ENCODE data around the gene WFDC9.
"Not testable (repeated sequence)": the region's sequence is repeated elsewhere in the genome, so short reads cannot be mapped to it uniquely, and the experiment has no call there.

WFDC9 gene

GRCh38 chr20:45631184-45631583, at the start of gene WFDC9:
Gene WFDC9 (minus strand): TSS chr20:45631284. CDS start chr20:45610181, 21,103 bp downstream.
- no peak for DNase-seq (ENCODE audit: low read depth)
- TF ChIP-seq CTCF (conservative IDR thresholded peaks at IDR 0.05; ENCODE audit: control insufficient read depth, insufficient read depth, low read depth, low read length): no peak
- H3K4me3 ChIP-seq (ENCODE audit: control insufficient read depth, low read depth, low read length): no peak within 1 kb of the TSS

- no peak for DNase-seq (ENCODE audit: low read depth)
- no peak for TF ChIP-seq CTCF (conservative IDR thresholded peaks at IDR 0.05; ENCODE audit: control insufficient read depth, insufficient read depth, low read depth, low read length)
- H3K4me3 ChIP-seq (ENCODE audit: control insufficient read depth, low read depth, low read length): no peak overlapping the region
These were observed 48.6 kb upstream of the WFDC9 start for GRCh38 chr20:45679650-45680049.

GRCh38 chr20:45672765-45673164, 41.7 kb upstream of the WFDC9 start:
- no peak overlapping the region for H3K4me3 ChIP-seq (ENCODE audit: control insufficient read depth, low read depth, low read length)
- TF ChIP-seq CTCF (conservative IDR thresholded peaks at IDR 0.05; ENCODE audit: control insufficient read depth, insufficient read depth, low read depth, low read length): no peak
- DNase-seq (ENCODE audit: low read depth): no peak

- no peak for TF ChIP-seq CTCF (conservative IDR thresholded peaks at IDR 0.05; ENCODE audit: control insufficient read depth, insufficient read depth, low read depth, low read length)
- no peak for DNase-seq (ENCODE audit: low read depth)
- H3K4me3 ChIP-seq (ENCODE audit: control insufficient read depth, low read depth, low read length): no peak within 1 kb of the TSS
These were observed 39.1 kb upstream of the WFDC9 start, which contains the start of gene WFDC11 for GRCh38 chr20:45670139-45670538. Gene WFDC11 (minus strand): TSS chr20:45670239. CDS start chr20:45650600, 19,639 bp downstream.

GRCh38 chr20:45657038-45657437, 26.0 kb upstream of the WFDC9 start:
- not testable (repeated sequence) for DNase-seq (ENCODE audit: low read depth); H3K4me3 ChIP-seq (ENCODE audit: control insufficient read depth, low read depth, low read length)

GRCh38 chr20:45651726-45652125, 20.6 kb upstream of the WFDC9 start:
- H3K4me3 ChIP-seq (ENCODE audit: control insufficient read depth, low read depth, low read length); DNase-seq (ENCODE audit: low read depth): not testable (repeated sequence)

- H3K4me3 ChIP-seq (ENCODE audit: control insufficient read depth, low read depth, low read length): no peak overlapping the region
- DNase-seq (ENCODE audit: low read depth): no peak
- no peak for TF ChIP-seq CTCF (conservative IDR thresholded peaks at IDR 0.05; ENCODE audit: control insufficient read depth, insufficient read depth, low read depth, low read length)
These were observed 18.3 kb upstream of the WFDC9 start for GRCh38 chr20:45649312-45649863.

- DNase-seq (ENCODE audit: low read depth): no peak
- no peak for TF ChIP-seq CTCF (conservative IDR thresholded peaks at IDR 0.05; ENCODE audit: control insufficient read depth, insufficient read depth, low read depth, low read length)
These were observed 16.5 kb upstream of the WFDC9 start for GRCh38 chr20:45647441-45648050.

More at GRCh38 chr20:45647441-45648050, 16.5 kb upstream of the WFDC9 start:
- H3K4me3 ChIP-seq (ENCODE audit: control insufficient read depth, low read depth, low read length): no peak overlapping the region

Data from fibroblast of mammary gland (primary cell).